Umbilical cord (tissue), 2 donors: ENCODE measurements around the gene SLC25A33. TPM values are rescaled to one million over a fixed set of nuclear protein-coding genes. Genes with fewer than 3 reads are reported as not detected.
"Not testable (repeated sequence)": the region's sequence is repeated elsewhere in the genome, so short reads cannot be mapped to it uniquely, and the experiment has no call there.

Experiments used
- DNase-seq: peaks from one replicate; pipeline ENCODE4 v3.0.0-alpha.2; 2015; ENCODE audit warnings: low spot score
- total RNA-seq: library from RNA; depleted of rRNA; stranded (reverse); fragments of >200 nt; gene quantifications from one replicate; pipeline ENCODE4 v1.2.3, GENCODE V29; 2014; ENCODE audit warnings: low replicate concordance; ENCODE audit not compliant: insufficient read depth

Gene SLC25A33
- total RNA-seq: 6.0 TPM

DNA sequence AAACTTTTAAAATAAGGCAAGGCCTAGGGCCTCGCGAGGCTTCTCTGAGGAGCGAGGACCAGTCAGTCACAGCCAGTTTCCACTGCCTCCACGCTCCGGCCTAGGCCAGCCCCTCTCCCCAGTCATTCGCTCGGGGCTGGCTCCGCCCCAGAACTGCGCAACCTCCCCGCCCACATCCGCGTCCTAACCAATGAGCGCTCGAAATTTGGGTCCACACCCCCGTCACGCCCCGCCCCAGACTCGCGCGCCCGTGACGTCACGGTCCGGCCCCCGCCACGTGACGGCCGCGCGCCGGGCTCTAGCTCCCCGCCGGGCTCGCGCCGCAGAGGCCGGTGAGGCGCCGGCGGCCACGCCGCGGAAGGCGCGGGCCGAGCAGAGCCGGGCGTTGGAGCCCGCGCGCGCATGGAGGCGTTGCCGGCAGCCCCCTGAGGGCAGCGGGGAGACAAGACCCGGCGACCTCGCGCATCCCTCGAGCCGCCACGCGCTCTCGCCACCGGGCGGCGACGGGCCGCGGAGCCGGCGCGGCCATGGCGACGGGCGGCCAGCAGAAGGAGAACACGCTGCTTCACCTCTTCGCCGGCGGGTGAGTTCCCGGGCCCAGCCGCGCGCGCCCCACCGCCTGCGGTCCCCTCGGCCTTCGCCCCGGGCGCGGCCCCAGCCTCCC, at the start of gene SLC25A33:
Gene SLC25A33 (plus strand): TSS at position 301 of the 664 bp plus-strand sequence. CDS start 227 bp downstream, at position 528.
- peak; percentile 99 for DNase-seq

DNA sequence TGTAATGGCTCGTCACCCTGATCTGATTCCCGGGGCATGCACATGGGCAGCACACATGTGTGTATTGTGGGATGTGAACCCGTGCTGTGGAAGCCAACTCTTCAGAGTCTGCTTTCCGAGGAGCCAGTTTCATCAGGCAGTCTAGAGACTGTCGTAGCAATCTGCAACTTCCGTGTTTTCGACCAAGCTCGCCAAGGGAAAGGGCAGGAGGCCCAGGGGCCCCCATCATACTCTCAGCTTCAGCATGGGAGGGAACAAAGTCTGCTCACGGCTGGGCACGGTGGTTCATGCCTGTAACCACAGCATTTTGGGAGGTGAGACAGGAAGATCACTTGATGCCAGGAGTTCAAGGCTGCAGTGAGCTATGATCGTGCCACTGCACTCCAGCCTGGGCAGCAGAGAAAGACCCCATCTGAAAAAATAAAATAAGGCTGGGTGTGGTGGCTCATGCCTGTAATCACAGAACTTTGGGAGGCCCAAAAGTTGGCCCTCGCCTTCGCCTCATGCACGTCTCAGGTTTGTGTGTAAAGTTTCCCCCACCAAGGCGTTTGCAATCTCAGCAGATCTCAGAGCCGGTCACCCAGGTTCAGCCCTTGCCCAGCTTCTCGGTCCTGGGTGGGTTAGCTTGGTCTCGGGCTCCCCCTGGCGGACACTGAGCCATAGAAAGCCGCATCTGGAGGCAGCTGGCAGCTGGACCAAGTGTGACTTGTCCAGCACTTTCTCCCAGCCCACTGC, 48.5 kb upstream of the SLC25A33 start:
- DNase-seq: peak; percentile 87

- DNase-seq: no peak
Measured at GRCh38 chr1:9493326-9493725, 45.9 kb upstream of the SLC25A33 start.

DNA sequence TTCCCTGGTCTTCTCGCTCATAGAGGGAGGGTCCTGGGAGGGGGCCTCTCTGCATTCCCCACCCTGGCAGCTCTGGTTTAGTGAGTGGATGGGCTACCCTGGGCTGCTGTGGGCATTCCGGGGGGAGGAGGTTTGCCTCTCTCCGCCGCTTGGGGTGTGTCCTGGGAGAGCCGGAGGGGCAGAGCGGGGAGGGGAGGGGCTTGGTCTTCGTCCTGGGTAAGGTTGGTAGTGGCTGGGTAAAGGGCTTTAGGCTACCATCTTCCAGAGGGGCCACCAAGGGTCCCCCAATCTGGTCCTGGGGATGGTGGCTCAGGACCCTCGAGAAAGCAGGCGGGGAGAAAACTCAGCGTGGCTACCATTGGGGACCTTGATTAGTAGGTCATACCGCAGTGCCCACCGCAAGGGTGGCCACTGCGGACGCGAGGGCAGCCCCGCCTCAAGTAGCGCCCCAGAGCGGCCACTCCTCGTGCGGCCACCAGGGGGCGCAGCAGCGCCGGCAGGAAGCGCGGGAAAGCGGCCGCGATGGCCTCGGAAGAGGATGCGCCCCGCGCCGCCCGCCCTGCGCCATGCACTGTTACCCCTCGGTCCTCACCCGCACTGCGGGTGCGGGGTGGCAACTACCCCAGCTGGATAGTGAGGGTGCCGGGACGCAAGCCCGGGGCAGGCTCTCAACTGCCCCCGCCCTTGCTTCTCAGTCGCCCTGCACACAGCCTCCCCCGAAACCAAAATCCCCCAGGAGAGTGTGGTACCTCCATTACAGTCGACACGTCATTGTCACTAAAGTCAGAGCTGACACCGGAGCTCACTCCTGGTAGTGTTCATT, 44.1 kb upstream of the SLC25A33 start:
- no peak for DNase-seq

- no peak for DNase-seq
Measured at GRCh38 chr1:9495854-9496374, 43.4 kb upstream of the SLC25A33 start.

- no peak for DNase-seq
Measured at GRCh38 chr1:9500756-9501754, 38.2 kb upstream of the SLC25A33 start.

GRCh38 chr1:9503001-9503675, 36.1 kb upstream of the SLC25A33 start:
- DNase-seq: no peak

DNA sequence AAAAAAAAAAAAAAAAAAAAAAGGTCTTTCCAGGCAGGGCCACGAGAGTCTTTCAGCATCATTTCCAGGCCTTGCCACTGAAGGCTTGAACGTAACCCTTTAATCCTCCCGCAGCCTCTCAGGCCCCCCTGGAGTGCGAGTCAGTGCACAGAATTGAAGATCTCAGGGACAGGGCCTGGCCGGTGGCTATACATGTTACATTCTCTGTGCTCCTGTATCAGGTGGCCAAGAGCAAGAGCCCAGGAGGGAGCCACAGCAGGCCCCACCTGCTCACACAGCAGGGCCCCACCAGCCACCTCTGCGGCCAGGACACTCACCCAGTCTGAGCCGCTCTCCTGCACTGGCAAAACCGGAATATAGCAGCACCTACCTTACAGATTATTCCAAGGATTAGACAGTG, 34.1 kb upstream of the SLC25A33 start:
- no peak for DNase-seq

GRCh38 chr1:9506901-9507300, 32.4 kb upstream of the SLC25A33 start:
- no peak for DNase-seq

DNA sequence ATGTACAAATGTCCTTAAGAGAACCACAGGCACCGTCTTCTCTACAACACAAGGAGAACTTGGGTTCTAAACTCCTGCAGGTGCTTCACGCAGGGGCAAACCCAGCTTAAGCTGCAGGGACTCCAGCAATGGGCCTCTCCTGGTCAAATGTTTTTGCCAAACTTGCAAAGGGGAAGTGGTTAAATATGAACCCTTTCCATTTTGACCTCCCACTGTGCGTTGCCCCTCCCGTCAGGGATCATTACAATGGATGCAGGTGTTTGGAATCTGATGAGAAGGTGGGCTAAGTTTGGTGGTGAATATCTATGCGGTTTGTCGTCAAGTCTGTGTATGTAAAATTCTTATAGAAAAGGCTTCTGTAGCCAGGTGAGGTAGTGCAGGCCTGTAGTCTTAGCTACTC, 29.1 kb upstream of the SLC25A33 start:
- no peak for DNase-seq

DNA sequence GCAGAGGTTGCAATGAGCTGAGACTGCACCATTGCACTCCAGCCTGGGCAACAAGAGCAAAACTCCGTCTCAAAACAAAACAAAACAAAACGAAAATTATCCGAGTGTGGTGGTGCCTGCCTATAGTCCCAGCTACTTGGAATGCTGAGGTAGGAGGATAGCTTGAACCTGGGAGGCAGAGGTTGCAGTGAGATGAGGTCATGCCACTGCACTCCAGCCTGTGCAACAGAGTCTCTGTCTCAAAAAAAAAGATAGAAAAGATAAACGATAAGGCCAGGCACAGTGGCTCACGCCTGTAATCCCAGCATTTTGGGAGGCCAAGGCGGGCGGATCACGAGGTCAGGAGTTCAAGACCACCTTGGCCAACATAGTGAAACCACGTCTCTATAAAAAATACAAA, 23.7 kb upstream of the SLC25A33 start:
- DNase-seq: not testable (repeated sequence)

DNA sequence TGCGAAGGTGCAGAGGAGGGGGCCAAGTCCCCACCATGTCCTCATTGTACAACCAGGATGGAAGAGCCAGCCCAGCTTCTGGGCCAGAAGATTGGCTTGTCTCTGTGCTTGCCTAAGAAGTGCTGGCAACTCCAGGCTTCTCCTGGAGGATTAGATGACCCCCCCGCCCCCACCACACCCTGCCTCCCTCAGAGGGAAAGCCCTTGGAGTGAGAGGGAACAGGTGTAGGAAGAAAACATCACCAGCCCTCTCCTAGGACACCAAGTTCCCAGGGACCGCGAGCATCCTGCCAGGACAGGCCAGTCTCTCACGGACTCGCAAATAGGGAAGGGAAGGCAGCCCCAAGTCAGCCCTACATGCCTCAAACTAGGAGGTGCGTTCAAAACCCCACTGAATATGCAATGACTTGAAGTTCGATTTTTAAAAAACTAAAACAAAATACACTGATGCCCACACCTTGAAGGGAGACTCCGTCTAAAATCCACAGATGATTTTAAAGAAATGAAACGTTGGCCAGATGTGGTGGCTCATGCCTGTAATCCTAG, 20.7 kb upstream of the SLC25A33 start:
- DNase-seq: no peak

DNA sequence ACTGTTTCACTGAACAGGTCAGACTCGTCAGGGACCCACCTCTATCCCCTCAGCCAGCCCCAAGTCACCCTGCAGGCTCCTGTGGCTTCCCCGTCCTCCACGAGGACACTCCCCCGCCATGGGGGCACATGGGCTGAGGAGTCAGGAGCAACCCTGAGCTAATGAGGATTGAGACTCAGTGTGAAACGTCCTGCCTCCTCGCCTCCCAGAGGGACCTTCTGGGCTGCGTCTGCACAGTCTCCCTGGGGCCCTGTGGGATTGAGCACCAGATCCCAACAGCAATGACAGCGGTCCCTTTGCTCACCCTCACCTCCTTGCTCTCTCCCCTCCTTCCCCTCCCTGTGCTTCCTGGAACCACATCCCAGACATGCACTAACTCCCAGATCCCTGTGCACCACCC, 18.9 kb upstream of the SLC25A33 start:
- no peak for DNase-seq

DNA sequence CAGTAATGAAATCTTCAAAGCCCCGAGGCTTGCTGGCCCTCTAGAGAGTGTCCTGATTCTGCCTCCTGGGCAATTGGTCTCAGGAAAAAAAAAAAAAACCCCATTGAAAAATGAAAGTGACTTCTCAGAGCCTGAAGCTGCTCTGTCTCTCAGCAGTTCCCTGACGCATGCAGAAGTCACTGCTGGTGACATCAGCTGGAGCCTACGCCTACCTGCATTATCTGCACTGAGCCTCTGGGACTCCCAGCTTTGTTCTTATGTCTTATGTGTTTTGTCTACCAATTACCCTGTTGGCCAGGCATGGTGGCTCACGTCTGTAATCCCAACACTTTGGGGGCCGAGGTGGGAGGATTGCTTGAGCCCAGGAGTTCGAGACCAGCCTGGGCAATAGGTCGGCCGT, 10.1 kb upstream of the SLC25A33 start:
- no peak for DNase-seq

GRCh38 chr1:9530320-9530719, 8.9 kb upstream of the SLC25A33 start:
- DNase-seq: no peak

DNA sequence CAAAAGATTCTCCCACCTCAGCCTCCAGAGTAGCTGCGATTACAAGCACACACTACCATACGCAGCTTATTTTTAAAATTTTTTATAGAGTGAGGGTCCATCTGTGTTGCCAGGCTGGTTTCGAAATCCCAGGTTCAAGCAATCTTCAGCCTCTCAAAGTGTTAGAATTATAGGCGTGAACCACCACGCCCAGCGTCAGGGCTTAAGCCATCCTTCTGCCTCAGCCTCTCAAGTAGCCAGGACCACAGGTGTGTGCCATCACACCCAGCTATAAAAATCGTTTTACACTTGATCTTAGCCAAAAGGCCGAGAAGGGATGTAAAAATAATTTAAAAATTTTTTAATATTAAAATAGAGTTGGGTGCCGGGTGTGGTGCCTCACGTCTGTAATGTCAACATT, 4.3 kb upstream of the SLC25A33 start:
- no peak for DNase-seq

DNA sequence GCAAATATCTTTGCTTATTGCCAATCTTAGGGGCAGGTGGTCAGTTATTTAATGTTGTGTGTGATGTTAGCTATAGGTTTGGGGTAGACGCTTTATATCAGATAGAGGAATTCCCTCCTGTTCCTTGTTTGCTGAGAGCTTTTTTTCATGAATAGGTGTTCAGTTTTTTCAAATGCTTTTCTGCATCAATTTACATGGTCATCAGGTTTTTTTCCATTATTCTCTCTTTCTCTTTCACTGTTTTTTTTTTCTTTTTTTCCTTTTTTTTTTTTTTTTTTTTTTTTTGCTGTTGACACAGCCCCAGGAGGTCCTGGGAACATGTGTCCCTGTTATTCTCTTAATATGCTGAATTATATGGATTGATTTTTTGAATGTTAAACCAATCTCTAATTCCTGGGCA, 3.0 kb upstream of the SLC25A33 start:
- DNase-seq: no peak

DNA sequence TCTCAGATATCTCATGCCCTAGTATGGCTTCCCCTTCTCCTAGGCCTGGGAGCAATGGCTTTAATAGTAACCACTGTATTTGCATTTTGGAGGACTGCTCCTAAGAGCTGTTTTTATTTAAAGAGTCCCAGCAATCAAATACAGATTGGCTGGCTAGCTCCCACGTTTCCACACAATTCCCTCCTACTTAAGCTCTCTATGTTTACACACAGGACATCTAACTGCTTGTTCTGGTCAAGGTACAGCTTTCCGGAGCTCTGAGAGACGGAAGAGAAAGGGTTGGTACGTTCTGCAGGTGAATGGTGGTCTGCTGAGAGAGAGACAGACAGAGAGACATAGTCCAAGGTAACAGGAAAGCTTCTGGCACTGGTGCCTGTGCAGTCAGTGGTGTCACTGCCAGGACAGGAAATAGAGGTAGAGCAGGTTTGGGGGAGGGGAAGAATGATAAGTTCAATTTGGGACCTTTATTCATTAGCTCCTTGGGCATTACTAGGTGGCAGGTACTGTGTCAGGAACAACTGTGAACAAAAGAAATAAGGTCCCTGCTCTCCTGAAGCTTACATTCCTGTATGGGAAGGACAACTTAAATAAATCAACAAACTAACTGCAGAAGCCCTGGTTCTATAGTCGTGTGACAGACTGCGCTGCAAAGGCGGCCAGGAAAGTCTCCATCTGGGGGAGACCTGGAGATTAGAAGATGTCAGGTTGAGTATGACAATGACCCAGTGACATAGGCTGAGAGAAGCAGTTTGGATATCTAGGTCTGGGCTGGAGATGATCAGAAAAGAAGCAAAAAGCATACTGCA, 1.2 kb upstream of the SLC25A33 start:
- no peak for DNase-seq

- no peak for DNase-seq
Measured at GRCh38 chr1:9538669-9539164, 548 bp upstream of the SLC25A33 start.
